ENCODE measurements around the gene THAP11.
"Not testable (repeated sequence)": the region's sequence is repeated elsewhere in the genome, so short reads cannot be mapped to it uniquely, and the experiment has no call there.

Gene THAP11

GRCh38 chr16:67833415-67834241 lies 8.5 kb upstream of the THAP11 start:
- in situ Hi-C loops (cut with MboI; ENCODE audit: low sequenced_read_pairs) = no loop called here

- in situ Hi-C loops (cut with MboI; ENCODE audit: low sequenced_read_pairs) = no loop called here
These were observed 7.9 kb upstream of the THAP11 start for GRCh38 chr16:67834242-67834614.

- in situ Hi-C loops (cut with MboI; ENCODE audit: low sequenced_read_pairs) = not testable (repeated sequence)
These were observed 4.9 kb upstream of the THAP11 start for GRCh38 chr16:67837190-67837589.

- in situ Hi-C loops (cut with MboI; ENCODE audit: low sequenced_read_pairs) = no loop called here
These were observed 4.3 kb upstream of the THAP11 start for GRCh38 chr16:67837811-67838210.

GRCh38 chr16:67841198-67841815 lies 813 bp upstream of the THAP11 start:
- in situ Hi-C loops (cut with MboI; ENCODE audit: low sequenced_read_pairs) = no loop called here

- in situ Hi-C loops (cut with MboI; ENCODE audit: low sequenced_read_pairs) = no loop called here
These were observed 606 bp downstream of the THAP11 start for GRCh38 chr16:67842509-67843342.

- in situ Hi-C loops (cut with MboI; ENCODE audit: low sequenced_read_pairs) = no loop called here
These were observed 1.2 kb downstream of the THAP11 start for GRCh38 chr16:67843343-67843765.

- in situ Hi-C loops (cut with MboI; ENCODE audit: low sequenced_read_pairs) = no loop called here
These were observed 2.4 kb downstream of the THAP11 start for GRCh38 chr16:67844497-67844896.

- in situ Hi-C loops (cut with MboI; ENCODE audit: low sequenced_read_pairs) = no loop called here
These were observed 3.4 kb downstream of the THAP11 start for GRCh38 chr16:67845291-67846062.

- in situ Hi-C loops (cut with MboI; ENCODE audit: low sequenced_read_pairs) = no loop called here
These were observed 3.9 kb downstream of the THAP11 start for GRCh38 chr16:67846063-67846319.

GRCh38 chr16:67846320-67847063 lies 4.4 kb downstream of the THAP11 start, which contains the start of gene NUTF2:
NUTF2 (plus strand) TSS chr16:67846933; CDS start chr16:67865131, 18,198 bp downstream.
- in situ Hi-C loops (cut with MboI; ENCODE audit: low sequenced_read_pairs) = no loop called here

GRCh38 chr16:67847064-67847861 lies 5.1 kb downstream of the THAP11 start, which contains the start of gene CENPT:
CENPT (minus strand) TSS chr16:67847693; CDS start chr16:67833859, 13,834 bp downstream.
- in situ Hi-C loops (cut with MboI; ENCODE audit: low sequenced_read_pairs) = no loop called here

- in situ Hi-C loops (cut with MboI; ENCODE audit: low sequenced_read_pairs) = no loop called here
These were observed 6.0 kb downstream of the THAP11 start for GRCh38 chr16:67848118-67848517.

GRCh38 chr16:67853670-67854069 lies 11.6 kb downstream of the THAP11 start:
- in situ Hi-C loops (cut with MboI; ENCODE audit: low sequenced_read_pairs) = no loop called here

GRCh38 chr16:67855789-67856188 lies 13.7 kb downstream of the THAP11 start:
- in situ Hi-C loops (cut with MboI; ENCODE audit: low sequenced_read_pairs) = no loop called here

GRCh38 chr16:67856927-67857546 lies 14.9 kb downstream of the THAP11 start:
- in situ Hi-C loops (cut with MboI; ENCODE audit: low sequenced_read_pairs) = no loop called here

- in situ Hi-C loops (cut with MboI; ENCODE audit: low sequenced_read_pairs) = no loop called here
These were observed 15.6 kb downstream of the THAP11 start for GRCh38 chr16:67857547-67858233.

- in situ Hi-C loops (cut with MboI; ENCODE audit: low sequenced_read_pairs) = no loop called here
These were observed 16.4 kb downstream of the THAP11 start for GRCh38 chr16:67858500-67858899.
